Measurements from ENCODE around the gene DPH1. TPM values are rescaled to one million over a fixed set of nuclear protein-coding genes. Genes with fewer than 3 reads are reported as not detected.
"Not testable (repeated sequence)": the region's sequence is repeated elsewhere in the genome, so short reads cannot be mapped to it uniquely, and the experiment has no call there.

DPH1 gene
- 100 to 1,000 TPM in 1 of 4 donors, 10 to 100 TPM in 3; 58.7 to 115 (median 66.3) TPM for total RNA-seq

GRCh38 chr17:2029911-2030778 is at the start of gene DPH1:
Gene DPH1 (plus strand): TSS chr17:2030153. CDS start chr17:2030170, 17 bp downstream.
- peak within 1 kb of the TSS; percentile 78 for H3K4me3 ChIP-seq
- no peaks in the 10 kb centered on the region for H3K9me3 ChIP-seq
- H3K4me1 ChIP-seq = peaks cover 46% of the 10 kb centered on the region
- H3K36me3 ChIP-seq = peaks cover 8% of the 10 kb centered on the region
- WGBS = 2% methylated on average over 12 of the region's 59 CpGs
- peak within 1 kb of the TSS; percentile 52 for H3K27ac ChIP-seq
- no peaks in the 10 kb centered on the region for H3K27me3 ChIP-seq
- peak; percentile 90 to 92 for DNase-seq (ENCODE audit: low spot score in 2 of 2)
- TF ChIP-seq POLR2AphosphoS5 (IDR thresholded peaks at IDR 0.05) (peak; percentile 46 to 88 (median 79)), EP300 (IDR thresholded peaks at IDR 0.05) (no peak), POLR2A (IDR thresholded peaks at IDR 0.05) (peak in 1 of 2 donors; percentile 32)
- TF ChIP-seq, protein P1, sequence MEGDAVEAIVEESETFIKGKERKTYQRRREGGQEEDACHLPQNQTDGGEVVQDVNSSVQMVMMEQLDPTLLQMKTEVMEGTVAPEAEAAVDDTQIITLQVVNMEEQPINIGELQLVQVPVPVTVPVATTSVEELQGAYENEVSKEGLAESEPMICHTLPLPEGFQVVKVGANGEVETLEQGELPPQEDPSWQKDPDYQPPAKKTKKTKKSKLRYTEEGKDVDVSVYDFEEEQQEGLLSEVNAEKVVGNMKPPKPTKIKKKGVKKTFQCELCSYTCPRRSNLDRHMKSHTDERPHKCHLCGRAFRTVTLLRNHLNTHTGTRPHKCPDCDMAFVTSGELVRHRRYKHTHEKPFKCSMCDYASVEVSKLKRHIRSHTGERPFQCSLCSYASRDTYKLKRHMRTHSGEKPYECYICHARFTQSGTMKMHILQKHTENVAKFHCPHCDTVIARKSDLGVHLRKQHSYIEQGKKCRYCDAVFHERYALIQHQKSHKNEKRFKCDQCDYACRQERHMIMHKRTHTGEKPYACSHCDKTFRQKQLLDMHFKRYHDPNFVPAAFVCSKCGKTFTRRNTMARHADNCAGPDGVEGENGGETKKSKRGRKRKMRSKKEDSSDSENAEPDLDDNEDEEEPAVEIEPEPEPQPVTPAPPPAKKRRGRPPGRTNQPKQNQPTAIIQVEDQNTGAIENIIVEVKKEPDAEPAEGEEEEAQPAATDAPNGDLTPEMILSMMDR (IDR thresholded peaks at IDR 0.05) = no peak

- DNase-seq (ENCODE audit: low spot score in 2 of 2) = no peak
- WGBS = 87% methylated on average over 8 of the region's 8 CpGs
- H3K36me3 ChIP-seq = no peaks in the 10 kb centered on the region
- peak overlapping the region; percentile 37 for H3K27ac ChIP-seq
- H3K4me3 ChIP-seq = no peak overlapping the region
- no peaks in the 10 kb centered on the region for H3K9me3 ChIP-seq
- H3K4me1 ChIP-seq = peaks cover 41% of the 10 kb centered on the region
- TF ChIP-seq EP300 (IDR thresholded peaks at IDR 0.05) (no peak), POLR2A (IDR thresholded peaks at IDR 0.05) (no peak), POLR2AphosphoS5 (IDR thresholded peaks at IDR 0.05) (no peak)
- TF ChIP-seq, protein P1 (IDR thresholded peaks at IDR 0.05) = no peak
- peaks cover 14% of the 10 kb centered on the region for H3K27me3 ChIP-seq
Measured at GRCh38 chr17:1980665-1981250, 49.2 kb upstream of the DPH1 start.

DNA sequence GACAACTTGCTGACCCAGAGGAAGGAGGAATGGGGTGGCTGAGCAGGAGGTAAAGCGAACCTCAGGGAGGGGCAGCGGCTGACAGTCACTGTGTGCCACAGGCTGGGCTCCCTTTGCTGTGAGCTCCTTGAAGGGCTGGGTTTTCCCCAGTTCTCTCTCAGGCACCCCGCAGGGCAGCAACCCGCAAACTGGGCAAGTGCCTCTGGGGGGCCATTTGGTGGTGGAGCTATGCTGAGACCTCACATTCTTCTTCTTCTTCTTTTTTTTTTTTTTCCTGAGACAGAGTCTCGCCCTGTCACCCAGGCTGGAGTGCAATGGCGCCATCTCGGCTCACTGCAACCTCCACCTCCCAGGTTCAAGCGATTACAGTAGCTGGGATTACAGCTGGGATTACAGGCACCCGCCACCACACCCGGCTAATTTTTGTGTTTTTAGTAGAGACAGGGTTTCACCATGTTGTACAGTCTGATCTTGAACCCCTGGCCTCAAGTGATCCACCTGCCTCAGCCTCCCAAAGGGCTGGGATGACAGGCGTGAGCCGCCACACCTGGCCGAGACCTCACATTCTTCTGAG is 47.1 kb upstream of the DPH1 start:
- not testable (repeated sequence) for H3K27me3 ChIP-seq; H3K27ac ChIP-seq; H3K4me3 ChIP-seq; DNase-seq (ENCODE audit: low spot score in 2 of 2); H3K36me3 ChIP-seq; H3K9me3 ChIP-seq
- WGBS = 91% methylated on average over 13 of the region's 13 CpGs
- H3K4me1 ChIP-seq = peaks cover 49% of the 10 kb centered on the region

GRCh38 chr17:1985093-1985492 is 44.9 kb upstream of the DPH1 start:
- 79% methylated on average over 4 of the region's 4 CpGs for WGBS

GRCh38 chr17:1985686-1986085 is 44.3 kb upstream of the DPH1 start:
- no peak overlapping the region for H3K27ac ChIP-seq
- no peaks in the 10 kb centered on the region for H3K36me3 ChIP-seq
- no peaks in the 10 kb centered on the region for H3K9me3 ChIP-seq
- WGBS = 86% methylated on average over 3 of the region's 4 CpGs
- H3K4me1 ChIP-seq = peaks cover 60% of the 10 kb centered on the region
- TF ChIP-seq EP300 (IDR thresholded peaks at IDR 0.05) = no peak
- TF ChIP-seq, protein P1 (IDR thresholded peaks at IDR 0.05) = no peak
- no peak for TF ChIP-seq POLR2A (IDR thresholded peaks at IDR 0.05)
- TF ChIP-seq POLR2AphosphoS5 (IDR thresholded peaks at IDR 0.05) = no peak
- H3K27me3 ChIP-seq = no peaks in the 10 kb centered on the region
- H3K4me3 ChIP-seq = no peak overlapping the region
- no peak for DNase-seq (ENCODE audit: low spot score in 2 of 2)

More at GRCh38 chr17:1985093-1985492, 44.9 kb upstream of the DPH1 start:
- H3K27ac ChIP-seq = no peak overlapping the region
- no peak for DNase-seq (ENCODE audit: low spot score in 2 of 2)
- TF ChIP-seq POLR2AphosphoS5 (IDR thresholded peaks at IDR 0.05) (no peak), EP300 (IDR thresholded peaks at IDR 0.05) (no peak), POLR2A (IDR thresholded peaks at IDR 0.05) (no peak)
- TF ChIP-seq, protein P1 (IDR thresholded peaks at IDR 0.05) = no peak
- no peaks in the 10 kb centered on the region for H3K9me3 ChIP-seq
- H3K4me3 ChIP-seq = no peak overlapping the region
- no peaks in the 10 kb centered on the region for H3K36me3 ChIP-seq
- no peaks in the 10 kb centered on the region for H3K27me3 ChIP-seq
- peaks cover 60% of the 10 kb centered on the region for H3K4me1 ChIP-seq
